Measurements from ENCODE around the gene L3MBTL1. TPM values are rescaled to one million over a fixed set of nuclear protein-coding genes. Genes with fewer than 3 reads are reported as not detected.

L3MBTL1 gene
- 24.9 TPM for total RNA-seq (2021; ENCODE audit: unreplicated experiment)
- polyA plus RNA-seq (2012; ENCODE audit: insufficient read length): 13.4 TPM
- percentile 75 among the genes with signal in this experiment for Bru-seq, nascent RNA
- percentile 85 among the genes with signal in this experiment for BruChase-seq, experiment 1, labeled RNA remaining after a 2-hour chase
- BruChase-seq, experiment 2, labeled RNA remaining after a 6-hour chase: percentile 77 among the genes with signal in this experiment
- long read RNA-seq, partial matches to known transcripts: 7 of 22 reads
- long read RNA-seq, other reads (novel, unspliced or antisense): 15 of 22 reads

GRCh38 chr20:43507150-43508080, at the start of gene L3MBTL1:
Gene L3MBTL1, plus strand, starts transcription at chr20:43507697. Its CDS starts 5,807 bp downstream, at chr20:43513504.
- ATAC-seq (peak; percentile 98), DNase-seq (ENCODE audit: low read depth, low spot score) (no peak)
- H3K4me1 ChIP-seq (ENCODE audit: control insufficient read depth, insufficient read depth, low read length): no peaks in the 10 kb centered on the region; the same call in 1 of the 2 replicates
- no peaks in the 10 kb centered on the region for H3K27me3 ChIP-seq (ENCODE audit: control insufficient read depth, insufficient read depth, low read length)
- CTCF ChIA-PET: no interaction called here
- POLR2A ChIA-PET: interaction anchor here (0.6 to 0.7 kb wide), 2 partner anchors 15 to 51 kb away, joined by 3 read pairs; no protein-coding TSS in a partner anchor
- no peaks in the 10 kb centered on the region for H3K36me3 ChIP-seq (ENCODE audit: control insufficient read depth, insufficient read depth, low read length)
- H3K27ac ChIP-seq (ENCODE audit: low read length): peak within 1 kb of the TSS; percentile 67
- no TSS peak for BruUV-seq (replicated peaks)
- in situ Hi-C loops (cut with HindIII; ENCODE audit: low pct_unique_long_range_greater_than_20kb, low sequenced_read_pairs) (no loop called here), intact Hi-C loops (cut with micrococcal nuclease; ENCODE audit: unreplicated experiment) (no loop called here)
- peak within 1 kb of the TSS; percentile 69 to 73 for H3K4me3 ChIP-seq (ENCODE audit: low read depth in 2 of 2, low read length in 2 of 2)
- TF ChIP-seq POLR2AphosphoS5 (IDR thresholded peaks at IDR 0.05; ENCODE audit: low read depth, low read length) (0 out of 2 replicates have a peak, but pooled peaks have one; percentile 39), SIN3A (IDR thresholded peaks at IDR 0.05; ENCODE audit: borderline replicate concordance, insufficient read depth, low read depth, low read length) (no peak)
- TF ChIP-seq, protein P1, sequence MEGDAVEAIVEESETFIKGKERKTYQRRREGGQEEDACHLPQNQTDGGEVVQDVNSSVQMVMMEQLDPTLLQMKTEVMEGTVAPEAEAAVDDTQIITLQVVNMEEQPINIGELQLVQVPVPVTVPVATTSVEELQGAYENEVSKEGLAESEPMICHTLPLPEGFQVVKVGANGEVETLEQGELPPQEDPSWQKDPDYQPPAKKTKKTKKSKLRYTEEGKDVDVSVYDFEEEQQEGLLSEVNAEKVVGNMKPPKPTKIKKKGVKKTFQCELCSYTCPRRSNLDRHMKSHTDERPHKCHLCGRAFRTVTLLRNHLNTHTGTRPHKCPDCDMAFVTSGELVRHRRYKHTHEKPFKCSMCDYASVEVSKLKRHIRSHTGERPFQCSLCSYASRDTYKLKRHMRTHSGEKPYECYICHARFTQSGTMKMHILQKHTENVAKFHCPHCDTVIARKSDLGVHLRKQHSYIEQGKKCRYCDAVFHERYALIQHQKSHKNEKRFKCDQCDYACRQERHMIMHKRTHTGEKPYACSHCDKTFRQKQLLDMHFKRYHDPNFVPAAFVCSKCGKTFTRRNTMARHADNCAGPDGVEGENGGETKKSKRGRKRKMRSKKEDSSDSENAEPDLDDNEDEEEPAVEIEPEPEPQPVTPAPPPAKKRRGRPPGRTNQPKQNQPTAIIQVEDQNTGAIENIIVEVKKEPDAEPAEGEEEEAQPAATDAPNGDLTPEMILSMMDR (IDR thresholded peaks at IDR 0.05): no peak; the same call in 1 of the 2 replicates
- no peaks in the 10 kb centered on the region for H3K9me3 ChIP-seq (ENCODE audit: control insufficient read depth, insufficient read depth, low read depth, low read length)

DNA sequence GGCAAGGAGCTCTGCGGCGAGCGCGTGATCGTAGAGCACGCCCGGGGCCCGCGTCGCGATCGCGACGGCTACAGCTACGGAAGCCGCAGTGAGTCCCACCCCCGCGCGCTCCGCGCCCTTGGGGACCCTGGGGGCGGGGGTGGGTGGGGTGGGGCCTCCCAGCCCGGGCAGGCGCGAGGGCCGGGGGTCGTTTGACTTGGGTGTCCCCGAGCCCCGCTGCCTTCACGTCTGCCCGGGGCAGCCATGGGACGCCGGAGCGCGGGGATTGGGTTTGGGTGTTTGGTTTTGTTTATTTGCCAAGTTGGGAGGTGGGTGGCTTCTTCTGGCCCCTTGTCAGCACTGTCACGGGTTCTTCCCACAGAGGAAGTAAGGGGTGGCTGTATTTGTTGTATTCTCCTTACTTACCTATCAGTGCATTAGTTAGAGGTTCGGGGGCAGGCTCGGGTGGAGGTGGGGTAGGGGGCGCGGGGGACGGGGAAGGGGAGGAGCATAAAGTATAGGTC, 49.0 kb upstream of the L3MBTL1 start:
- Histone ChIP-seq H3K36me3 (ENCODE audit: control insufficient read depth, insufficient read depth, low read length) (peaks cover 49% of the 10 kb centered on the region), H3K27me3 (ENCODE audit: control insufficient read depth, insufficient read depth, low read length) (no peaks in the 10 kb centered on the region), H3K4me1 (ENCODE audit: control insufficient read depth, insufficient read depth, low read length) (peaks cover 13% of the 10 kb centered on the region; the same call in 1 of the 2 replicates), H3K9me3 (ENCODE audit: control insufficient read depth, insufficient read depth, low read depth, low read length) (no peaks in the 10 kb centered on the region), H3K4me3 (ENCODE audit: low read depth in 2 of 2, low read length in 2 of 2) (peak overlapping the region; percentile 82 to 87), H3K27ac (ENCODE audit: low read length) (peak overlapping the region; percentile 95; the same call in 1 of the 2 replicates)
- ATAC-seq: no peak
- intact Hi-C loops (cut with micrococcal nuclease; ENCODE audit: unreplicated experiment): no loop called here
- no peak for DNase-seq (ENCODE audit: low read depth, low spot score)
- in situ Hi-C loops (cut with HindIII; ENCODE audit: low pct_unique_long_range_greater_than_20kb, low sequenced_read_pairs): no loop called here
- BruUV-seq (replicated peaks): no TSS peak
- TF ChIP-seq REST (IDR thresholded peaks at IDR 0.05; ENCODE audit: insufficient read depth in 1 of 2, low read depth in 2 of 2, low read length in 1 of 2): no peak
- no peak for TF ChIP-seq TCF7L2 (IDR thresholded peaks at IDR 0.05; ENCODE audit: low read depth, low read length)
- TF ChIP-seq, protein P1 (IDR thresholded peaks at IDR 0.05): no peak
- TF ChIP-seq POLR2AphosphoS5 (IDR thresholded peaks at IDR 0.05; ENCODE audit: low read depth, low read length): no peak
- TF ChIP-seq SIN3A (IDR thresholded peaks at IDR 0.05; ENCODE audit: borderline replicate concordance, insufficient read depth, low read depth, low read length): no peak
- ChIA-PET POLR2A (interaction anchor here (0.6 to 0.7 kb wide), 3 partner anchors 215 to 482 kb away, joined by 3 to 9 read pairs (median 8); no protein-coding TSS in a partner anchor), CTCF (interaction anchor here (0.7 kb wide), 2 partner anchors 14 to 36 kb away, joined by 3 to 6 read pairs; no protein-coding TSS in a partner anchor)

Data from Panc1 (cell line).